Measurements from ENCODE around the gene POLR3GL. TPM values are rescaled to one million over a fixed set of nuclear protein-coding genes. Genes with fewer than 3 reads are reported as not detected.

The POLR3GL gene, protein sequence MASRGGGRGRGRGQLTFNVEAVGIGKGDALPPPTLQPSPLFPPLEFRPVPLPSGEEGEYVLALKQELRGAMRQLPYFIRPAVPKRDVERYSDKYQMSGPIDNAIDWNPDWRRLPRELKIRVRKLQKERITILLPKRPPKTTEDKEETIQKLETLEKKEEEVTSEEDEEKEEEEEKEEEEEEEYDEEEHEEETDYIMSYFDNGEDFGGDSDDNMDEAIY
- total RNA-seq, result 11.8 and 14.1 TPM in 2 replicates

DNA sequence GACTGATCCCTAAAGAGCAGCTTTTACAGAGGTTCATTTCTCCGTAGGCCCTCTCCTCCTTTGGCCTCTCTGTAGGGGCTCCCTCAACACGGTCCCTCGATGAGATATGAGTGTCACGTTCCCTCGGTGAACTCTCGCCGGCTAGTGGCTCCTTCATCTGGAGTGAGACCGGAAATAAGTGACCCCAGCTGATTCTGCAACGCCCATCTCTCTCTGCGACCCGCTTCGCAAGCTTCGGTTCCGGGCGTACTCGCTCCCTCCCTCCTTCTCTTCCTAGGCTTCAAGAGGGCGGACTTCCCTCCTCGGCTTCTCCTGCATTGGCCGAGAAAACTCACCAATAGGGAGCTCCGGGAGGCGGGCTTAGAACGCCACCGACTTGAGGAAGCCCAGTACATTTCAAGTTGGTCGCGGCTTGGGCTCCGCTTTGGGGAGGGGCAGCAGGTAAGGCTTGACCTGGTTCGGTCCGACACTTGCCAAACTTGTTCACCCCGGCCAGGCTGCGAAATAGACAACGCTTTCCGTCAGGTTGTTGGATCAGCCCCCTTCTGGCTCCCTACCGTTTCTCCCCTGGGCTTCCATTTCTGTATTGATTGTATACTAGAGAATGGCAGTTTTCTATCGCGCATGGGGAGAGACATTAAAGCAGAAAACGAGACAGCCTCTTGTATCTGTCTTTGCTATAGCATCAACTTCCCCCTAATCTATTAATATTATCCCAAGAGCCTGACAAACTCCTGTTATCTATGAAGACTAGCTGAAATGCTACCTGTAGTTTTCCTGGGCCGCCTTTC, at the start of gene POLR3GL, which contains the start of gene ANKRD34A:
TSS of gene POLR3GL (plus strand) at position 363 of the 791 bp plus-strand sequence. CDS start 10,176 bp downstream, outside the sequence.
TSS of gene ANKRD34A (minus strand) at position 248 of the 791 bp plus-strand sequence. CDS start 2,816 bp downstream, outside the sequence.

DNA sequence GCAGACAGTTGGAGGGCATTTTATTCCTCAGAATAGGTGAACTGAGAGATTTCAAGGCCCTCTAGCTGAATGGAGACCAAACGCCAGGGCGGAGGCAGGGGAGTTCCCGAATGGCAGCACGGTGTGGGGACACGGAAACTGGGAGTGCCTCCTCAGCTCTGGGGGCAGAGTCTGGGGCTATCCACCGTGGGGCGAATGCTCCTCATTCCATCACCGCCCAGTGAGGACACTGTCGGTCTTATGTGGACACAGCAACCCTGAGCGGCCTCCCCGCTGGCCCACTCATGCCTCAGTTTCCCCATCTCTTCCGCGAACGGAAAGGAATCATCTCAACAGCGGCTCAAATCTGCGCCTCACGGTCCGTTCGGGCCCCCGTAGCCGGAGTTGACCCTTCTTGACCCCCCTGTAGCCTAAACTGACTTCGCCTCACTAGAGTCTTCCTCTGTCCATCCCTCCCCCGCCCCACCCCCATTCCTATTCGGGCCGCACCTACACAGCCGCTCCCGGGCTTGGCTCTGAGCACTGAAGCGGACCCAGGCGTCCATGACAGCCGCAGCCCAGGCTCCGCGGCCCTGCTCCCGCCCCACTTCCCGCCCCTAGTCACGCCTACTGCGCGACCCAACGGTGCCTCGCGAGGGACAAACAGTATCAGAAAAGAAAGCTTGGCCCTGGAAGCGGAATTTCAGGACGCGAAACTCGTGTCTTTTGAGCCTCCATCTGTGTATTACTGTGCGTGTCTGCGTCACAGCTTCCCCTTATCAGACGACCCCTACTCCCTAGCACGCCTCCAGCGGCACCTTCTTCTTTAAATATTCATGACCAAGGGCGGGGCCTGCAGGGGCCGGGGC, 46.1 kb upstream of the POLR3GL start, which contains the start of gene PEX11B:
TSS of gene PEX11B (minus strand) at position 574 of the 848 bp plus-strand sequence. CDS start at position 545, 29 bp downstream.

DNA sequence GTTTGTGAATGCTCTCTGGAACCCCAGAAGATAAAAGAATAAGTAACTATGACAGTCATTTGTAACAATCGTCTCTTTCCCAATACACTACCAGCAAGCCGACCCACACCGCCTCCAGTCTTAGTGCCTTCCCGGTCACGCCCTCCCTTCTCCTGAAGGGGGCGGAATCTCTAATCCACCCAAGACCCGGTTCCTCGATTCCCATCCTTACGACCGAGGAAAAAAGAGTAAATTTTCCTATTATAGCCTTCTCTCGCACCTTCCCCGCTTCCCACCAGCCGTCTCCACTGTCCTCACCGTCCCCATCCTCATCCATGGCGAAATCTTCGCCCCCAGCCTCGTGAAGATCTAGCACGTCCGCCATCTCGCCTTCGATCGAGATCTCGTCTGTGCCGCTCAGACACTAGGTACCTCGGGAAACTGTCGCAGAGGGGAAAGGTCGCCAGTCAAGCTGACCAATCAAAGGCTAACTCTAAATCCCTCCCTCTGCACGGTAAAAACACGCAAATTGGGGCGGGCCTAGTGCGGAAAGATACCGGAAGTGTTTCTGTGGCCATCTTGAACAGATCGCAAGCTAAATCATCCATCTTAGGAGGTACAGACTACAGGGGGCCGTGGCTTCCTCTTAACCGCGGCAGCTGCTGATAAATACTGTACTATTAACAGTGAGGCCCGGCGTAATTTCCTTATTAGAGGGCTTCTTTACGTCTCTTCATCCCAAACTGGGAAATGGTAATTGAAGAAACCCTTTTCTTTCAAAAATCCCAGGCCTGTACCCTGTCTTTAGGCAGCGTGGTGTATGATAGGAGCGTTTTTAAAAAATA, 37.2 kb upstream of the POLR3GL start, which contains the start of gene RBM8A:
TSS of gene RBM8A (minus strand) at position 422 of the 824 bp plus-strand sequence. CDS start at position 364, 58 bp downstream.

DNA sequence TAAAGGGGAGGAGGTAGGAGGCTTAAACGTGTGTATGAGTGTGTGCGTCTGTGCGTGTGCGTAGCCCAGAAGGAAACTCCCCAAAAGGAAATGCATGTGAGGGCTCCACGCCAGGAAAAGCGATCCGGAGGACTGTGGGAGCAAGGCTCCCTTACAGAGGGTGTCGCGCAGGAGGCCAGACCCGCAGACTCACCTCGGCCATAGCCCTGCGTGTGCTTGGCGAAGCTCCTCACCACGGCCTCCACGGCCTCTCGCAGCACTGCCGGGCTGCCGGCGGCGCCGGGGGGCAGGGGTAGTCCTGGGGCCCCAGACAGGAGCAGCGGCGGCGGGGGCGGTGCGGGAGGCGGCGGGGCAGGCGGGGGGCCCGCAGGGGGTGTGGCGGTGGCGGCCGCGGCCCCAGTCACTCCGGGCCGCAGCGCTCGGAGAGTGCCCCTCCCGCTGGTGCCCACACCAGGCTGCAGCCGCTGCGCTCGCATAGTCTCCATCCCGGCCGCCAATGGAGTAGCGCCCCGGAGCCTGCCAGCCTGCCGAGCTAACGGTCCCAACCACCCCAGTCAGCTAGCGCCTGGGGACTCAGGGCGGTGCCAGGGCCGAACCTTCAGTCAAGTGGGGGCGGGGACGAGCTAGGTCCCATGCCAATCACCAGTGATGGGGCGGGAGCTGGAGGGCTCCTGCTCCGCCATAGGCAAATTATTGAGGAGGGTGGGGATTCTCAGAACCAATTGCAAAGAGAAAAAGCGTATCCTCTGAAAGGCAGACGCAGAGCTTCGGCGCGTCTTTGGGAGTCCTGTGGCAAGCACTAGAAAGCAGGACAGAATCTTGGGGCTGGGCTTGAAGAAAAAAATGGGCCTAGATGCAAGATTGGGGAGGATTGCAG, 6.8 kb upstream of the POLR3GL start, which contains the start of gene LIX1L:
TSS of gene LIX1L (minus strand) at position 575 of the 877 bp plus-strand sequence. CDS start at position 485, 90 bp downstream.

DNA sequence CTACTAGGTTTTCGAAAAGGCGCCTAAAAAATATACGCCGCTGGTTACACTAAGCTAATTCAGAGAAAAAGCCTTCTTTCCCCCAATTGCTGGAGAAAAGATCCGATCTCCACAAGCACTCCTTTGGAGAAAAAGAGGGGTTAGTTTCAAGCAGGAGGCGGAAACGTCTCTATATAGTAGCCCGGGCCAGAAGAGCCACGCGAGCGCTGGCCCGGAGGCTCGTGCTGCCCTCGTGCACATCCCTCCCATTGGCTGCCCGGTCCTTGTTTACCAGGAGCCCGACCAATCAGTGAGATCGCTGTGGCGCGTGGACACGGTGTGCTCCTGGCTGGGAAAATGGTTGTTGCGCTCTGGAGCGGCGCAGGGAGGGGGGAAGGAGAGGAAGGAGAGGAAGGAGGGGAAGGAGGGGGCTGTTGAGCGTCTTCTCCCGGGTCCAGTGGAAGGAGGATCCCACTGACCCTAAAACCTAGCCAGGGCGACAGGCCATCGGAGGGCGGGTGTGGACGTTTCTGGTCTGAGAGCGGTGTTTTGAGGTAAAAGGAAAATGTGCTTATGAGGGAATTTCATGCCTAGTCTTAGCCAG, 32.0 kb downstream of the POLR3GL start, which contains the start of gene TXNIP:
TSS of gene TXNIP (minus strand) at position 147 of the 583 bp plus-strand sequence. CDS start 313 bp downstream, outside the sequence.

DNA sequence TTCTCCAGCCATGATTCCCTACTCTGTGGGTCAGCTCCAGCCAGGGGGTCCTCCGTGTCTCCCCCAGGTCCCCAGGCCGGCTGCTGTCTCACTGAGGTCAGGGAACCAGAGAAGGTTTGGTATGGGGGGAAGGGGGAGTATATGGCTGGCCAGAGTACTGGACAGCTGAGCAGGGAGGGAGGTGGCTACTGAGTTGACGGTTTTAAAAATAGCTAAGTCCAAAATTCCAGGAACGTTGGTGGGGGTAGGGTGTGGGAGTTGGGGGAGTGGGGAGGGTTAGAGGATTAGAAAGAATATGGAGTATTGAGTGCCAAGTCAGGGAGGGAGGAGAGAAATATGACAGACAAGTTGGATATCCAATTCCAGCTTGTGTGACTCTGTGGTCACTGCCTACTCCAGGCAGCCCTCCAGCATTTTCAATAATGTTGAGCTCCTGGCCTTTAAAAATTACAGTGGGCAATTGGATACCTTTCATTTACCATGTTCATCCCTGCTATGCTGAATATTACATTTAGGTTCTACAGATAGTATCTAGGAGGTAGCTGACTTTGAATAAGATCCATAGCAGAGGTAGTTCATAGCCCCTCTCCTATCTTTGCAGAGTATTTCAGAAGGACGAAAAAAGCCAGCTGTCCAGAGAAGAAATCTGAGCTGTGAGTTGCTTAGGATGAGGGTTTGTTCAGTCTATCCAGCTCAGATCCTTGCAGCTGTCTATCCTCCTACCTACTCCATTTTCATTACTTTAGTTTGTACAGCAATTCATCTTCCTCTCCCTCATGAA, 57.3 kb downstream of the POLR3GL start, which contains the start of gene HJV:
TSS of gene HJV (minus strand) at position 114 of the 781 bp plus-strand sequence. CDS start 1,504 bp downstream, outside the sequence.

Other genes with a start within 250 kb of the POLR3GL start
- not detected in 2 replicates for gene CD160, start 245.2 kb upstream of the POLR3GL start, total RNA-seq
- gene RNF115, start 140.6 kb upstream of the POLR3GL start, total RNA-seq, result 9.6 and 15.7 TPM in 2 replicates
- gene POLR3C, start 140.5 kb upstream of the POLR3GL start, total RNA-seq, result 20.1 and 26.9 TPM in 2 replicates
- gene NUDT17, start 119.1 kb upstream of the POLR3GL start, total RNA-seq, result 2.3 and 2.5 TPM in 2 replicates
- gene PIAS3, start 105.6 kb upstream of the POLR3GL start, total RNA-seq, result 4.7 and 11.0 TPM in 2 replicates
- 0.06 and 0.16 TPM in 2 replicates for gene ANKRD35, start 78.8 kb upstream of the POLR3GL start, total RNA-seq
- 4.1 and 10.5 TPM in 2 replicates for gene ITGA10, start 54.6 kb upstream of the POLR3GL start, total RNA-seq
- gene PEX11B, start 46.0 kb upstream of the POLR3GL start, total RNA-seq, result 21.2 and 32.6 TPM in 2 replicates
- 121 and 188 TPM in 2 replicates for gene RBM8A, start 37.2 kb upstream of the POLR3GL start, total RNA-seq
- 13.0 and 22.0 TPM in 2 replicates for gene LIX1L, start 6.7 kb upstream of the POLR3GL start, total RNA-seq
- 0.13 and 0.32 TPM in 2 replicates for gene ANKRD34A, start 115 bp upstream of the POLR3GL start, total RNA-seq
- gene TXNIP, start 31.9 kb downstream of the POLR3GL start, total RNA-seq, result 84.7 and 158 TPM in 2 replicates
- not detected in 2 replicates for gene HJV, start 57.0 kb downstream of the POLR3GL start, total RNA-seq
- under 0.01 and 0.63 TPM in 2 replicates for gene NBPF10, start 180.1 kb downstream of the POLR3GL start, total RNA-seq

Data from bladder microvascular endothelial cell (primary cell).